OCI-M2 (cell line): ENCODE results near the gene TTLL11.
"Not testable (repeated sequence)": the region's sequence is repeated elsewhere in the genome, so short reads cannot be mapped to it uniquely, and the experiment has no call there.

Source experiments
- DNase-seq: peaks from one replicate; lab custom pipeline; 2025; ENCODE audit not compliant: unreplicated experiment; lab: John Stamatoyannopoulos, UW

Gene TTLL11

GRCh38 chr9:122125509-122126330 lies 32.6 kb upstream of the TTLL11 start:
- no peak for DNase-seq

GRCh38 chr9:122125158-122125508 lies 32.0 kb upstream of the TTLL11 start:
- peak; percentile 11 for DNase-seq

DNA sequence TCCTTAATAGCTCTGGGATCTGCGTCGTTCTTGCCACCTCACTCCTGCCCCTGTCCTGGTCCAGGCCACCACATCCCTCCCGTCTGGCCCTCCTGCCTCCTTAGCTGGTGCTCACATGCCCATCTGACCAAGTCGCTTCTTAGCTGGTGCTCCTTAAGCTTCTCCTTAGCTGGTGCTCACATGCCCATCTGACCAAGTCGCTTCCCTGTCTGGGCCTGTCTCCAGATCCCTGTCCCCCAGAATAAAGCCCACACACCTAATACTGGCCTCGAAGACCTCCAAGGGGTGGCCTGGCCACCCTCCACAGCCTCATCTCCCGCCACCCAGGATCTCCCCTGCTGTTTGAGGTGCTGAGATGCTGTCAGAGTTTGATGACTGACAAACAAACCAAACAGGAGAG lies 31.4 kb upstream of the TTLL11 start:
- no peak for DNase-seq

DNA sequence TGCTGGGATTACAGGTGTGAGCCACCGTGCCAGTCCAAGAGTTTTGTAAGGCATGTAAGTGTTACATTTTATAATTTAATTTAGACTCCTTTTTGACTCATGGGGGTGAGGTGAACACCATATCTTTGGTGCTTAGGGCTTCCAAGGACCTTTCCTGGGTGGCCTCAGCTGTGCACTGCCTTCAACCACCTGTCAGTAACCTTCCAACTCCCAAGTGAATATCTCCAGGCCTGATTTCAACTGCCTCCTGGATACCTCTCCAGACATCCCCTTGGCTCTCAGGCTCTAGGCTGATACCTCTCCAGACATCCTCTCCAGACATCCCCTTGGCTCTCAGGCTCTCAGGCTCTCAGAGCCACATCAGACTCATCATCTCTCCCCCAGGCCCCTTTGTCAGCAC lies 30.9 kb upstream of the TTLL11 start:
- DNase-seq: no peak

- no peak for DNase-seq
These were observed 30.0 kb upstream of the TTLL11 start for GRCh38 chr9:122122903-122123632.

GRCh38 chr9:122122468-122122867 lies 29.4 kb upstream of the TTLL11 start:
- DNase-seq: no peak

DNA sequence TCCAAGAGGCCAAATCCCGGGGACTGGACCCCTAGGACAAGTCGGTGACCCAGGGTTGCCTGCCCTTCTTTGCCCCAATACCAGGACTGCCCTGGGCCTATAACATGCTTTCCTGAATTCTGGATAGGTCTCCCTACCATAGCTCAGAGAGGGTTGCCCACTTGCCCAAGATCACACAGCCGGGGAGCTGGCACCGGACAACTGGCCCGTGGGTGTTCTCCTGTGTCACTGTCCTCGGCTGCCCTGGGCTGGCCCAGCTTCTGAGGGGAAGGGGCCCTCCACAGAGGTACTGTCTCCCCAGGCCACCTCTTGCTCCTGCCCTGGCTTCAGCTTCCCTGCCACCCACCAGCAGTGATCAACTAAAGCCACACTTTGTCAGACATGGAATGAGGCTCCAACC lies 28.8 kb upstream of the TTLL11 start:
- no peak for DNase-seq

GRCh38 chr9:122121391-122121790 lies 28.3 kb upstream of the TTLL11 start:
- DNase-seq: no peak

DNA sequence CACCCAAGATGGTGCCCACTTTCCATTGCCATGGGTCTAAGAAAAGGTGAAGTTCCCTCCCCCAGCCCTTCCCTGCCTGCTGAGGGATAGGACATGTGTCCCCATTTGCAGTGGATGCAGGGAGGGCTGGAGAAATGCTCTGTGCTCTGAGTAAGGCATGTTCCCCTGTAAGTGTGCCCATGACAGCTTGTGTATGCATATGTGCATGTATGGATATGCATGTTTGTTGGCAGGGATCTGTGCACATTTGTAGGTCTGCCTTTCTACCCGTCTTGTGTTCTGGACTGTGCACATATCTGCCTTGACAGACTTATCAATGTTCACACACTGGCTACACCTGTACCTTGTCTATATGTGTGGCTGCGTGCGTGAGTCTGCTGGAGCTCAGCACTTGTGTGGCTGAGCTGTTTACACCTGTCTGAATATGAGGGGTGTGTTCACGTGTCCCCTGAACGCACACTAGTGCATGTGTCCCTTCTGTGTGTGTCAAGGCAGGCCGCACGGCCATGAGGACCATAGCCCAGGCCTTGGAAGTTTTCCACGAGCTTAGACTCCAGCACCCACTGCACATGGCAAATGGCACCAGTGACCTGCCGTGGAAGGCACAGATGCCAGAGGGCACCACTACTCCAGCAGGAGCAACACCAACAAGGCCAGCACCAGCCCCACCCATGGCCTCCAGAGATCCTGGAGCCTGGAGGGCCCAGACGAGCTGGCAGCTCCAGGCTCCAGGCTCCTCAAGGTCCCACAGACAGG lies 27.4 kb upstream of the TTLL11 start:
- DNase-seq: no peak

DNA sequence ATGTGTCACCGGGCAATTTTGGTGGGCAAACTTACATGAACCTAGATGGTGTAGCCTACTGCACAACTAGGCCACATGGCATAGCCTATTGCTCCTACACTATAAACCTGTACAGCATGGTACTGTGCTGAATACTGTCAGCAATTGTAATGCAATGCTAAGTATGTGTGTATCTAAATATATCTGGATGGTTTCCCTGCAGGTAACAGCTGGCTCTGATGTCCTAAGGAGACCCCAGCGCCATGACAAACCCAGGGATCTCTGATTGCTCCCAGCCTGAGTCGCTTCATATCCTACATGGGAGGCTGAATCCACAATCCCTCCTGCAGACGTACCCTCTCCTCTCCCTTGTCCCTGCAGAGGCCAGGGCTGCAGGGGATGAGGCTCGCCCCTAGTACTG lies 26.6 kb upstream of the TTLL11 start:
- no peak for DNase-seq

DNA sequence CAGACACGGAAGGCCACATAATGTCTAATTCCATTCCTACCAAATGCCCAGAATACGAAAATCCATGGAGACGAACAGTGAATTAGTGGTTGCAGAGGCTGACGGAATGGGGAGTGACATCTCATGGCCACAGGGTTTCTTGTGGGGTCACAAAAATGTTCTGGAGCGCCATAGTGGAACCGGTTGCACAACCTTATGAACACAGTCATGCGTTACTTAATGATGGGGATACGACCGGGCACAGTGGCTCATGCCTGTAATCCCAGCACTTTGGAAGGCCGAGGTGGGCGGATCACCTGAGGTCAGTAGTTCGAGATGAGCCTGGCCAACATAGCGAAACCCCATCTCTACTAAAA lies 26.0 kb upstream of the TTLL11 start:
- no peak for DNase-seq

GRCh38 chr9:122118343-122119165 lies 25.4 kb upstream of the TTLL11 start:
- DNase-seq: no peak

DNA sequence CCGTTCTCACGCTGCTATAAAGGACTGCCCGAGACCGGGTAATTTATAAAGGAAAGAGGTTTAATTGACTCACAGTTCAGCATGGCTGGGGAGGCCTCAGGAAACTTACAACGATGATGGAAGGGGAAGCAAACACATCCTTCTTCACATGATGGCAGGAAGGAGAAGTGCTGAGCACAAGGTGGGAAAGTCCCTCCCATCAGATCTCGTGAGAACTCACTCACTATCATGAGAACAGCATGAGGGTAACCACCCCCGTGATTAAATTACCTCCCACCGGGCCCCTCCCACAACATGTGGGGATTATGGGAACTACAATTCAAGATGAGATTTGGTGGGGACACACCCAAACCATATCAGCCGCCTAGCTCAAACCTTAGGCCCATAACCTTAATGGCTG lies 24.1 kb upstream of the TTLL11 start:
- not testable (repeated sequence) for DNase-seq

DNA sequence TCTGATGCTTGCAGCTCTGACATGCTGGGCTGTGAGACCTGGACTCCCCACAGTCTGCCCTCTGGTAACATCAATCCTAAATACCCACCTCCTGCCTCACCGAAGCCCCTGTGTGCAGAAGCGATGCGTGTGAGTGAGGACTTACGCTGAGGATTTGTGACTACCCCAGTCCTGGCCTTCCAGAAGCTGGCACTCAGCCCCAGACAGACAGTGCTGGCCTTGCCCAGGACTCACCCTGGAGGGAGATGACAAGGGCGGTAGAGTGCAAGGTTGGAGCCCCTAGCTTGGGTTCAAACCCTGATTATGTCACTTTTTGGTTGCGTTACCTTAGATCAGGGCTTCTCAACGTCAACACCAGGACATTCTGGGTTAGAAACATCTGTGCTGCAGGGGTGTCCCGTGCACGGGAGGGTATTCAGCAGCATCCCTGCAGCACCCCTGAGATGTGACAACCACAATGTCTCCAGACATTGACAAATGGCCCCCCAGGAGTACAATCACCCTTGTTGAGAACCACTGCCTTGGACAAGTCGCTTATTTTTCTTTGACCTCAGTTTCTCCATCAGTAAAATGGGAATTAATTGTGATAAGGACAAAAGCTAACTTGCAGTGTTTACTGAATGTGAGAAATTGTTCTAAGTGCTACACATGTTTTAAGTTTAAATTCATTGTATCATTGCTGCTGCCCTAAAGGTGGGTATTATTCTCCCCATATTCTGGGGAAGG lies 23.5 kb upstream of the TTLL11 start:
- no peak for DNase-seq

- no peak for DNase-seq
These were observed 22.9 kb upstream of the TTLL11 start for GRCh38 chr9:122116040-122116439.

DNA sequence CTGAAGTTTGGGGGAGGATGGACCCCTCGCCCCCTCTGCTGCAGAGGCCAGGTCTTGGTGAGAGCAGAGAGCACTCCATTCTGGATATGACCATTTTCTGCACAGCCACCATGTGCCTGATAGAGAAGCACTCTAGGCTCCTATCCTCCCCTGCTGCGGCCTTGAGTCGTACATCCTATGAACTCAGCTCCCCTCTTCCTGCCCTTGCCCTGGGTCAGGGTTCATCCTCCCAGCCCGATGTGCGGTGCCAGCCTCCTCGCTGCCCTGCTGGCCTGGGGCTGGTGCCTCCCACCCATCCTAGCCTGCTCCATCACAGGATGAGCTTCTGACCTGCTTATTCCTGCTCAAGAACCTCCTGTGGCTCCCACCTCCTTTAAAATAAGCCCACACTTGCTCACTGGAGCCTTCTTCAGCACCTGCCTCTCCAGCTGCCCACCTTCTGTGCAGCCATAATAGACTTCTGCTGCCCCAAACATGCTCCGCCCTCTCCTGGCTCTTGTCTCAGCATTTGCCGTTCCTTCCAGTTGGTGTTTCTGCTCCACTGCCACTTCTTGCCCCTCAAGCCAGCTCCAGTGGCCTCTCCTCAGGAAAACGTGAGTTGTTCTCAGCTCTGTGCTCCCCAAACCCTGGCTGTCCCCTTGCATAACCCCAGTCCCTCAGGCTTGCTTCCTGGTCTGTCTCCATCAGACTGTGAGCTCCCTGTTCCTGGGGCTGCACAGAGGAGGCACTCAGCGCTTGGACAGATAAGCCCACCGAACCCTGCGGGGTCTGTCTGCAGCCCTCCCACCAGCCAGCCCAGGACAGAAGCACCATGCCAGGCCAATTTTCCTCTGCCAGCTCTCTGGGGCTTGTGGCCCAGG lies 22.3 kb upstream of the TTLL11 start:
- DNase-seq: no peak

GRCh38 chr9:122113574-122113973 lies 20.5 kb upstream of the TTLL11 start:
- DNase-seq: no peak

DNA sequence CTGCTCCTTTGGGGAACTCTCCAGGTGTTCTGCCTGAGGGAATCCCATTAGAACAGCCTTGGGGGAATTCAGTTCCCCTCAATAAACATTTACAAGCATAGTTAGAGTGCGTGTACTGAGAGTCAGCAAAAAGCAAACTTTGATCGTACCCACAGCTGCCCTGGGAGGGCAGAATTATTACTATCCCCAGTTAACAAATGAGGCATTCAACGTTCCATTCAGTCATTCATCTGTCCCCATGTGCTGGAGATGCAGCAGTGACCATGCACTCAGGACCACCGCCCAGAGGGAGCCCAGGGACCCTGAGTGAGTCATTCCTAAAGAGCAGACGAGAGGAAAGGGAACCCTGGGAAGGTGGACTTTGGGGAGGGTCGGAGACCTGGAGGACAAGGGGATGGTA lies 19.1 kb upstream of the TTLL11 start:
- DNase-seq: no peak

DNA sequence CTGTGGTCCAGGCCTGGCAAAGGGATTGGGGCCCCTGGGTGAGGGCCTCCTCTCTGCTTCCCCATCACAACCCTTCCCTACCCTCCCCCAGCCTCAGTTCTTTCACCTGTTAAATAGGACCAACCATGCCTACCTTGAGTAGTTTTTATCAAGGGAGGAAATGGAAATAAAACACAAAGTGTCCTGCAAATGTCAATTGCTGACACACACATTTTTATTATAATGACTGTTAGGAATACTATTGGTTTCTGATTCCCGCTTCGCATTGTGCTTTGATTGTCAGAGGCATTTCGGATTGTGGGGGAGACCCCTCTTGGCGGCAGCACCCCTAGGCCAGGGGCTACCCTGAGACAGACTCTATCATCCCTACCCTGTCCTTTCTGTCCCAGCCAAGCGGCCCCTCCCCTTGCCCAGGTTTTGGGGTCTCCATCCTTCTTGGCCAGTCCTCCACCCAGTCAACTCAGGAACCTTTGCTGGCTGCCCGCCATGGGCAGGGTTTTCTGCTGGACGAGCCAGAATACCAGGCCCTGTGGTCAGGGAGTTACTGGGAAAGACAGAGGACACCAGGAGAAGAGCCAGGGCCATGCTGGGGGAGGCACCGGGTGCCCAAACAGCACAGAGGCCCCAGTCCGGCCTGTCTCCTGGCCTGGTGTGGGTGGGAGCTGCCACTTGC lies 18.4 kb upstream of the TTLL11 start:
- DNase-seq: no peak
